ENCODE measurements around the gene KRT13.

KRT13 gene

GRCh38 chr17:41467561-41467960 lies 37.9 kb downstream of the KRT13 start:
- DNase-seq (ENCODE audit: low read depth in 3 of 3), result no peak

GRCh38 chr17:41466988-41467387 lies 38.4 kb downstream of the KRT13 start, which contains the start of gene KRT32:
TSS of gene KRT32 (minus strand) at chr17:41467386. CDS start at chr17:41467325, 61 bp downstream.
- DNase-seq (ENCODE audit: low read depth in 3 of 3), result no peak

GRCh38 chr17:41464682-41465081 lies 40.7 kb downstream of the KRT13 start:
- DNase-seq (ENCODE audit: low read depth in 3 of 3), result no peak

- DNase-seq (ENCODE audit: low read depth in 3 of 3), result no peak
Measured at GRCh38 chr17:41464173-41464572, 41.2 kb downstream of the KRT13 start.

GRCh38 chr17:41463746-41464145 lies 41.7 kb downstream of the KRT13 start:
- DNase-seq (ENCODE audit: low read depth in 3 of 3), result no peak

- no peak for DNase-seq (ENCODE audit: low read depth in 3 of 3)
Measured at GRCh38 chr17:41462705-41463104, 42.7 kb downstream of the KRT13 start.

GRCh38 chr17:41457676-41458075 lies 47.7 kb downstream of the KRT13 start:
- DNase-seq (ENCODE audit: low read depth in 3 of 3), result no peak

- no peak for DNase-seq (ENCODE audit: low read depth in 3 of 3)
Measured at GRCh38 chr17:41456204-41456603, 49.2 kb downstream of the KRT13 start.

GRCh38 chr17:41455236-41455635 lies 50.2 kb downstream of the KRT13 start:
- no peak for DNase-seq (ENCODE audit: low read depth in 3 of 3)

GRCh38 chr17:41453066-41453465 lies 52.3 kb downstream of the KRT13 start:
- DNase-seq (ENCODE audit: low read depth in 3 of 3), result no peak

GRCh38 chr17:41452281-41452680 lies 53.1 kb downstream of the KRT13 start:
- DNase-seq (ENCODE audit: low read depth in 3 of 3), result no peak

- no peak for DNase-seq (ENCODE audit: low read depth in 3 of 3)
Measured at GRCh38 chr17:41451154-41451728, 54.2 kb downstream of the KRT13 start.
